T47D (cell line): ENCODE measurements around the gene GNB1L.

Experiments
- DNase-seq, 2 experiments: peaks; one replicate each; pipeline versions ENCODE4 v3.0.0 to v3.0.0-alpha.2; 2011 to 2012; ENCODE audit warnings: low read depth in 1 of 2, low spot score in 1 of 2
- JUND ChIP-seq: IDR thresholded peaks from 2 replicates; pipeline ENCODE4 v1.6.1; 2012; ENCODE audit warnings: low read depth
- in situ Hi-C: cut with HindIII; loops from 2 replicates; pipeline ENCODE4 v1.10.0; 2016; ENCODE audit warnings: low sequenced_read_pairs, low pct_unique_long_range_greater_than_20kb

The GNB1L gene

DNA sequence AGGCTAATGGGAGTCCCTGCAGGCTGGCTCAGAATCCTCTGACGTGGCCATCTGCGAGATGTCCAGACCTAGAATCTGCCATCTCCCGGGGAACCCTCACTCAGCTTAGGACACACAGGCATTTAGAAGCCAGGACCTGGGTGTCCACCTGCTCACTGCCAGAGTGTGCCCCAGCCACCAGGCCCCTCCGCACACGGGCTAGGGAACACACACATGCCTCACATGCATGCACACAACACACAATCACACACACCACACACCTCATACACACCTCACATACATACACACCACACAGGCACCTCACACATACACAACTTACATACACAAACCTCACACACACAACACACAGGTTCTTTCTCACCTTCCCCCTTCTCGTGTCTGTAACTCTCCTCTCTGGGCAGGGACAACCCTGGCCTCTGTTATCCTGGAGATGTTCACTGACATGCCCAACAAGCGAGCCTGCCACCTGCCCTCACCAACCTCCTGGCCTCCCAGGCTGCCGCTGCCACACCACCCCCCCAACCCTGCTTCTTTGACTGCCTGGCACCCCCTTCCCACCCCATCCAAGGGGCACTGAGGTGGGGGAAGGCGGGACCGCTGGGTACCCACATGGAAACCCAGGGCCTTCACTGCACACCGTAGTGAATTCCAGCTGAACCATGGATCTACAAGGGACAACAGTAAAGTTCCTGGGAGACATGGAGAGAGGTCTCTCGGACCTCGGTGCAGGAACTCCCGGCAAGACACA, 38.1 kb downstream of the GNB1L start:
- no peak for TF ChIP-seq JUND
- no peak for DNase-seq
- in situ Hi-C loops = no loop called here

GRCh38 chr22:19815823-19816290, 38.8 kb downstream of the GNB1L start:
- in situ Hi-C loops = no loop called here
- no peak for DNase-seq
- TF ChIP-seq JUND = no peak

GRCh38 chr22:19815093-19815822, 39.4 kb downstream of the GNB1L start:
- no peak for DNase-seq
- in situ Hi-C loops = no loop called here
- TF ChIP-seq JUND = no peak

- TF ChIP-seq JUND = no peak
- in situ Hi-C loops = no loop called here
- DNase-seq = no peak
These were observed 40.2 kb downstream of the GNB1L start for GRCh38 chr22:19814428-19814827.

DNA sequence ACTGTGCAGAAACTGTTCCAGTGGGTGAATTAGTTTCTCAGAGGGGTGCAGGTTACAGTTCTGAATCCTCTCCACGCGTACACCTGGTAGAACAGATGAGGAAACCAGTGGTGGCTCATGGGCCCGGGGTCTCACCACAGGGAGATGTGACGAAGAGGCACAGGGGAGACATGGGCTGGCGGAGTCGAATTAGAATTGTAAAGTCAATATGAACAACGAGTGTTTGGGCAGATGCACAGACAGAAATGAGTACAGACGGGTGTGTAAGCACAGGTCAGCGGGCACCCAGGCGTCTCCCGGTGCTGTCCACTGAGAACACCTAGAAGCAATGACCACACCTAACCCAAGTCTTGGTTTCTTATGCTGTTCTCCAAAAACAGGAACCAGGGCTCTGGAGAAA, 41.8 kb downstream of the GNB1L start:
- no peak for TF ChIP-seq JUND
- in situ Hi-C loops = no loop called here
- no peak for DNase-seq

DNA sequence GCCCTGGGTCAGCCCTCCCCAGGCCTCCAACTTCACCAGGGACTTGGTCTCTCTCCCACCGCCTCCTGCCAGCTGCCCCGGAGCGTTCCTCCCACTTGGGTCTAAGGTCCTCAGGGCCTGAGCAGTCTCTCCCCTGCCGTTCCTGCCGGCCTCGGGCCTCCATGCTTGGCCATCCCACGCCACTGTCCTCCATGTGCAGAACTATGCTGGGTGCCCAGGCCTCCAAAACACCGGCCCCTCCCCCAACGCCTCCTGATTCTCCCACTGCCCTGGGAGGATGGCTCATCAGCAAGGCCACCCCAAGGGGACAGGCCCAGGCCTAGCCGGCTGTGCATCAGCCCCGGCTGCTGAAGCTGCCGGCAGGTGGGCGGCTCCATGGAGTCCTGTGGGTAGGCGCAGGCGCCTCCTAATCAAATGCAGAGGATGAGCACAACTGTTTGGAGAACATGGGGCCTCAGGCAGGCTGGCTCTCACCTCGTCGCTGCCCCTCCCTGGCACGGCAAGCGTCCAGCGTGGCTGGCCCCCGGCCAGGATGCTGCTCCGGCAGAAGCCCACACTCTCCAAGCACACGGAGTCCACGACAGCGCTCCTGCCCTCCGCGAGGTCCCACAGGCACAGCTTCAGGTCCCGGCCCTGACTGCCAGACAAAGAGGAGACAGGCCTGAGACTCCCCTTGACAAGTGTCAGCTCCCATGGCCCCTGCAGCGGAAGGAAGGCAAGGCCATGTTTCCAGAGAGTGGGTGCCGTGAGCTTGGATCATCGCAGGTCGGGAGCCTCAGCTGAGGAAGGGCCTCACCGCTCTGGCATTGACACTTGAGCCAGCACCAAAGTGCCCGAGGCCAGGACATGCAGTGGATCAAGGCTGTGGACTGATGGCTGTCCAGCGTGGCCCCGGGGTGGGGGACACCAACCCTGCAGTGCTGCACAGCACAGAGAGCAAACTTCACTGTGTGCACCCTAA, 42.6 kb downstream of the GNB1L start:
- TF ChIP-seq JUND = no peak
- in situ Hi-C loops = no loop called here
- DNase-seq = no peak

DNA sequence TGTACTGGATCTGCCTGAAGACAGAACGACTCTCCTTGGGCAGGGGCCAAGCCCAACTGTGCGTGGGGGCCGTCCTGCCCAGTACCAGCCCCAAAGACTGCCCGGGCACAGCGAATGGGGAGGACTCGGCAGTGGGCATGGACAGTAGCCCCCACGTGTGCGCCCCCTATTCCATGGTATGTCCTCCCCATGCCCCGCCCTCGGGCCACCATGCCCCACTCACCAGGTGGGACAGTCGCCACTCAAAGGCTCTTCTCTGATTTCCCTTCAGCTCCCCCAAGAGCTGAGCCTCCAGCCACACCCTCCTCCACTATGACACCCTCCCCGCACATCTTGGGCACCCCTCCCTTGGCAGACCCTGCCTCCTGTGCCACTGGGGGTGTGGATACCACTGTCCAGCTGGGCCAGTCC, 43.5 kb downstream of the GNB1L start:
- no peak for TF ChIP-seq JUND
- in situ Hi-C loops = no loop called here
- DNase-seq = no peak

- no peak for TF ChIP-seq JUND
- no peak for DNase-seq
- in situ Hi-C loops = no loop called here
These were observed 44.1 kb downstream of the GNB1L start for GRCh38 chr22:19810381-19811201.

GRCh38 chr22:19809741-19810140, 44.9 kb downstream of the GNB1L start:
- in situ Hi-C loops = no loop called here
- no peak for TF ChIP-seq JUND
- no peak for DNase-seq

GRCh38 chr22:19808873-19809478, 45.7 kb downstream of the GNB1L start:
- DNase-seq = no peak
- no peak for TF ChIP-seq JUND
- in situ Hi-C loops = no loop called here
